Stimulated activated CD4-positive, alpha-beta T cell treated with anti-CD3 and anti-CD28 coated beads, Interleukin-1b, Interleukin-23, amount 100 ng/mL, for 24 hours (primary cell): ENCODE results near the gene HSD3B2.

ENCODE experiments used
- DNase-seq, 4 experiments: peaks; one replicate each; pipeline ENCODE4 v3.0.0-alpha.2; 2020; ENCODE audit warnings: low read depth in 4 of 4, low spot score in 1 of 4

HSD3B2 gene

GRCh38 chr1:119396982-119397381 lies 18.0 kb upstream of the HSD3B2 start:
- no peak for DNase-seq

DNA sequence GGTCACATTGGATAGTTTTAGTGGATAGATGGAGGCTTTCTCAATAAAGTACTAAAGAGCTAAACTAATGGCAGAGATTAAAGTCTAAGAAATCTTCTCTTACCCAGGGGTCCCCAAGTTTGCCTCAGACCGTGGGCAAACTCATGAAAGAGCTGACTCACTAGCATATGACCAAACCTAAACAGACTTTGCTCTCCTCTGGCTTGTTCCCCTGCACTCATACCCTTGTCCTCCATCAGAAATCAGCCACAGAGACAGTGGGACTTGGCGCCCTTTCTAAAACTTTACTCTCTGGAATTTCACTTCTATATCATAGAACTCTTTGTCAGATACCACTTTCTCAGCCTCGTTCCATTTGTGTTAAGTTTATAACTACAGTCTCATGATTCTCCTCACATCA lies 17.0 kb upstream of the HSD3B2 start:
- no peak for DNase-seq

- no peak for DNase-seq
Measured at GRCh38 chr1:119404736-119405135, 10.2 kb upstream of the HSD3B2 start.

GRCh38 chr1:119409731-119410130 lies 5.2 kb upstream of the HSD3B2 start:
- DNase-seq, result no peak

- no peak for DNase-seq
Measured at GRCh38 chr1:119410961-119411360, 4.0 kb upstream of the HSD3B2 start.

DNA sequence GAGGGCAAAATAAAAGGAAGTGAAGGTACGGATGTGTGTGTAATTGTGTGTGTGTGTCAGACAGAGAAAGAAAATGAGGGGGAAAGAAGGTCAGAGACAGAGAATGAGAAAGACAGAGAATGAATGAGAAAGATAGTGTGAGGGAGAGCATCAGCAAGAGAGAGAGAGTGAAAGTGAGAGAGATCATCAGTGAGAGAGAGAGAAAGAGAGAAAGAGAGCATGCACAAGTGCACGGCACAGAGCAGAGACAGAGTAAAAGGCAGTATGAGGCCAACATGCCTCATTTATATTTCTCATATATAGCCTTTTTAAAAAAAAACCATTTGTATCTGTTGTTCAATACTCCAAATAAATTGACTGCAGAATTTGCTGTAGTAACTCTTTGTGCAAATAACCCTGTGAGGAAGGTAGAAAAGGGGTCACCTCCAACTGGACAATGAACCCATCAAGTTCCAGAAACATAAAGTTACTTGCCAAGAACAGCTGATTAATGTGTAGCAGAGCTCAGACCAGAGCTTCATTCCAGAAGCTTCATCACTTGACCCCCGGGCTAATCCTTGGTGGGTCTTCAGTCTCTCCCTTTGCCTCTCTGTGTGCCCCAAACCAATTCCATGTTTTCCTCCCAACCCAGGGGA lies 1.2 kb downstream of the HSD3B2 start:
- DNase-seq, result no peak

DNA sequence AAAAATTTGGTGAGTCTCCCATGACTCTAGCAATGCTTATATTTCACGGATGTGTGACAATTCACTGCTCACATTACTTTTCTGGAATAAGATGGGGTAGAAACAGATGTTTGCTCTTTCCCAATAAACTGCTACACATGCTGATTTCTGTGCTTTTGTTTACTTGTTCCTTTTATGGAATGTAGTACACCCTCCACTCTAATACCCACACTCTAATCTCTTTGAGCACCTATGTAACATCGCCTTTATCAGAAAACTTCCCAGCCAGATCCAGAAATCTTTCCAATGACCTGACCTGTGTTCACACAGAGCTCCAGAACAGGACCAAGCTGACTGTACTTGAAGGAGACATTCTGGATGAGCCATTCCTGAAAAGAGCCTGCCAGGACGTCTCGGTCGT lies 4.2 kb downstream of the HSD3B2 start:
- no peak for DNase-seq

DNA sequence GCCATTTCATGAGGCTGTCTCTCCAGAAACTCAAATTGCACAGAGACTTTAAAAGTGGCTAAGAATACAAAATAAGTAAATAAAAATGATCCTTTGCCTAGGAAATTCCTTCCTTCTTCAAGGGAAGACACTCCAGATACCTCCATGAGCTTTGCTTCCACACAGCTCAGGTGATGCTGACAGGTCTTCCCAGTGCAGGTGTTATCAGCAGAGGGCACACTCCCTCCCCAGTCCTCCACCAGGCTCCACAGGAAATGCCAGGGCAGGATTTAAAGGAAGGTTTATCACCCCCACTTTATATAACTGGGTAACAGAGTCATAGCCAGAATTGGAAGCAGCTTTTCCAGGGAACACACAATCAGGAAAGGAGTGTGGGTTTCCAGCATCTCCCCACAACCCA lies 5.7 kb downstream of the HSD3B2 start:
- no peak for DNase-seq

DNA sequence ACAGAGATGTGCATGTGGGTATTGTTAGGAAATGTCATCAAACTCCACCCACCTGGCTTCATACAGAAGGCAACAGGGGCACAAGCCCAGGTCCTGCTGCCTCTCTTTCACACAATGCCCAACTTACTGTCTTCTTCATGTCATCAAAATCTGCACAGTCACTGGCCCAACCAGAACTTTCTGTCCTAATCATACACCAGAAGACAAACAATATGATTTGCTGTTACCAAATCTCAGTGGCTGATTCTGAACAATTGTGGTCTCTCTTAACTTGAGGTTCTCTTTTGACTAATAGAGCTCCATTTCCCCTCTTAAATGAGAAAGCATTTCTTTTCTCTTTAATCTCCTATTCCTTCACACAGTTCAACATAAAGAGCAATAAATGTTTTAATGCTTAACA lies 7.7 kb downstream of the HSD3B2 start:
- DNase-seq, result no peak

DNA sequence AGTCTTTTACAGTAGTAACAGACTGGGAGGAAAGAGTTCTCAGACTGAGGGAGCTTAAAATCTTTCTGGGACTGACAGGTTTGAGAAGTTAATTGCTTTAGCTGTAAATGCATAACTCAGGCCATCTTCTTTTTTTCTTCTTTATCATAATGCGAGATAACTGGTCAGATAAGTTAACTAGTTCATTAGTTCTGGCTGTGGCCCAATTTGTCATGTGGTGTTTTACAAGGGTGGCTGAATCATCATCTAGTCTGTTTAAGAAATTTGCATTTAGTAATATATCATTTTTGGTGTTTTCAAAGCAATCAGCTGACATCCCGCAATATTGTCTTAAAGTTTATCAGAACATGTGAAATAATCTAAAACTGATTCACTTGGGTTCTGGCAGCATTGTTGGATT lies 14.0 kb downstream of the HSD3B2 start:
- DNase-seq, result no peak

DNA sequence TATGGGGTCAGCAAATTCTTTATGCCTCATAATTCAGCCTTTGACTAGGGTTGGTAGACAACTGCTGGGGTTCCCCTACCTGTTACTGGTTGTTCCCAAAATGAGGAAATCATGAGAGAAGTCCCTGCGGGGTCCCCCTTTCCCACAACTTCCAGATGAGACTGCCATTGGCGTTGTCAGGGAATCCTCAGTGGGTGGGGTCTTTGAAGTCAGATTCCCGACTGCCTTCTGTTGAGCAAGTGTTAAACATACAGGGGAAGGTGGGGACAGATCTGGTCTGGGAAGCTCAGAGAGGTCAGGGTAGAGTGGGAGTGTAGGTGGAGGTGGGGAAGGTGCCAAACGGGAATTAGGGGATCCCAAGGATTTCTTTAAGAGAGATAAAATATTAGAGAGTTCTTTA lies 14.7 kb downstream of the HSD3B2 start:
- DNase-seq, result no peak

GRCh38 chr1:119430486-119430885 lies 15.5 kb downstream of the HSD3B2 start:
- DNase-seq, result no peak

GRCh38 chr1:119431836-119432235 lies 16.9 kb downstream of the HSD3B2 start:
- no peak for DNase-seq

GRCh38 chr1:119435052-119435451 lies 20.1 kb downstream of the HSD3B2 start:
- no peak for DNase-seq

DNA sequence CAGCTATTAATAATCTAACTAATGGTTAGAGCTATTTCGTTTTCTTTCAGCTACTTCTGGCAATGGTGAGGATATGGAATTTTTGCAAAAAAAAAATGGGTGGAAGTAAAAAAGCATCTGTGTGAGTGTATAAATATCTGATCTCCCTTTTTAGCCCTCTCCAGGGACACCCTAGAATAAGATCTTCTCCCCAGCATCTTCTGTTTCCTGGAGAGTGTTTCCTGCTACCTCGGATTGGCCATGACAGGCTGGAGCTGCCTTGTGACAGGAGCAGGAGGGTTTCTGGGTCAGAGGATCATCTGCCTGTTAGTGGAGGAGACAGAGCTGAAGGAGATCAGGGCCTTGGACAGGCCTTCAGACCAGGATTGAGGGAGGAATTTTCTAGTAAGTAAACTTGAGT lies 23.8 kb downstream of the HSD3B2 start:
- no peak for DNase-seq

DNA sequence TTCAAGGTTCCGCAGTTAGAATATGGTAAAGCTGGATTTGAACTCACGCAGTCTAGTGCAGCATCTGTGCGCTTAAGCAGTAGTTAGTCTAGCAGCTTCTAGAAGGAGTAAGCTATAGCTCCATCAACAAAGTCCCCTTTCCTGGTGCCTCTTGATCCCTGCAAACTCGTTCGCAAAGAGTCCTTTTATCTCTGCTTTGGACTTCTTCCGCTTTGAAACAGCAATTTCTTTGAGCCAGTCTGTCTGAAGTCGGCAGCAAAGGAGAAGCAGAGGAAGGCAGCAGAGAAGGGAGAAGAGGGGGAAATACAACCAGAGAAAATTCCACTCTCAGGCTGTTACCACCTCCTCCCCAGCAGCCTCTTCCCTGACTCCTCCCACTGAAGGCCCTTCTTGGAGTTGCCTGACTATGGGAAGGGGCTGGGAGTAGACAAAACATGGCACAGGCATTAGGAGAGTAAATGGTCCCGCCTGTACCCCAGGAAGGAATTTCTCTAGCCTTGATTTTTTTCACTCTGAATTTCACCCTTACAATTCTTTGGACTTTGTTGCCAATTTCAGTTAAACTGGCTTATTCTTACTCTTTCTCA lies 25.9 kb downstream of the HSD3B2 start:
- no peak for DNase-seq

DNA sequence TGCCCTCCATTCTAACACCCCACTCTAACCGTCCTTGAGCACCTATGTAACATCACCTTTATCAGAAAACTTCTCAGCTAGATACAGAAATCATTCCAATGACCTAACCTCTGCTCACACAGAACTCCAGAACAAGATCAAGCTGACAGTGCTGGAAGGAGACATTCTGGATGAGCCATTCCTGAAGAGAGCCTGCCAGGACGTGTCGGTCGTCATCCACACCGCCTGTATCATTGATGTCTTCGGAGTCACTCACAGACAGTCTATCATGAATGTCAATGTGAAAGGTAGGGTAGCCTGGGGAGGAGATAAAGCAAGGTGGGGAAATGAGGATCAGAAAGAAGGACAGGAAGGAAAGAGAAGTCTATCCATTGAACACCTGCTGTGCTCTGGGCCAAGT lies 27.8 kb downstream of the HSD3B2 start:
- DNase-seq, result no peak

- DNase-seq, result no peak
Measured at GRCh38 chr1:119446321-119446720, 31.4 kb downstream of the HSD3B2 start.

DNA sequence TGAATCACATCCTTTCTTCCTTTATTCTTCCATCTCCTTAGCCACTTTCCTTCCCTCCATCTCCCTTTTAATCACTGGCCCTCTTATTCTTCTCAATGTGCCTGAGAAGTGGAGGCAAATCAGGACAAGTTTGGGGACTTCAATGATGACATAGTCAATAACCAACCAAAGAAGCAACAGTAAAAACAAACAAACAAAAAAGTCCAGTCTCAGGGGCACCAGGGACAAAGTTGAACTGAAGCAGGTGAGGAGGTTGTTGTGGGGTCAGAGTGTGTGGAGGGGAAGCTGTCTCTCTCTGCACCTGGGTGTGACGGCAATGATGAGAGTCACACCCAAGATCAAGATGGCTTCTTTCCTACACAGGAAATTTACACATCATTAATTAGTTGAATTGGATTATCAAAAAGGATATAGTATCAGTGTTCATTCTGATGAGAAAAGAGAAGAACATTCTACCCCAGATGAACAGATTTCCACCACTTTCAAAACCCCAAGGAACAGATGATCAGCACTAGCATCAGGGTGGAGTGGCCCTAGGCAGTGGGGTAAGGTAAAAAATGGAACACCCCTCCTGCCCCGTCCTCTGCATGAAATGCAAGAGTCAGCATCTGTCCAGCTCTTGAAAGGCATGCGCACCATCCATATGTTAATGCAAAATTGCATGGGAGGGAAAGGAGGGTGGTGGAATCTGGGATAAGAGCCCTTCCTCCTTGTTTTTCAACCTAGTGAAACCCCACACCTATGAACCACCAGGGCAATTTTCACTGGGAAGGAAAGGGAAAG lies 32.6 kb downstream of the HSD3B2 start:
- no peak for DNase-seq

DNA sequence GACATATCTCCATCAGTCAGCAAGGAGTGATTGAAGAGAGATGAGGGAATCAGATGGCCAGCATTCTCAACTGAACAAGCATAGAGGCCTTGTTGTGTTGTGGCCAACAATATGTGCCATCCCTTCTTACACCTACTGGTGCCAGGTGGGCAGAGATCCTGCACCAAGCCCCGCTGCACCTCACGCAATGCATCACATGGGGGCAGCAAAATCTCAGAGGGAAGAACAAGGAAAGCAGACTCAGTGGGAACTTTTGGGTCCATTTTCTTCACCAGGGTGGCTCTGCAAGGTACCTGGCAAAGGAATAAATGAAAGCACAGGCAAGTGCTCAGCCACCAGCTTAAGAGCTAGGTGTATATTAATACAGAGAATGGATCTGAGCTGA lies 33.2 kb downstream of the HSD3B2 start:
- DNase-seq, result no peak

GRCh38 chr1:119449971-119450370 lies 35.0 kb downstream of the HSD3B2 start:
- no peak for DNase-seq

DNA sequence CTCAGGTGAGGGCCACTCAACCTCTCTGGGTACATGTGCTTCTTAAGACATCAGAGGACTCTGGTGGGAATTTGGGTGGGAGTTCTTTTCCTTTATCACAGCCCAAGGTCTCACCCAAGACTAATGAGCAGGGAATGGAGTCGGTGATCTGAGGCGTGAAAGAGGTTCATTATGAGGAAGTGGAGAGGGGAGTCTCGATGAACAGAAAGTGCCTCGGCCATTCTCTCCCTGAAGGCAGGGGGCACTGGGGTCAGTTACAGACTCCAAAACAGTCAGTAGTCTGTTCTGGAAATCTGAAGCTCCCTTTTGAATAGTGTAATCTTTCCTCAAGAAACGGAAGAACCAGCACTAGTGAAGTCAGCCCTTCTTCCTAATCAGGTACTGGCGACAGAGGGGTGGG lies 36.2 kb downstream of the HSD3B2 start:
- no peak for DNase-seq

DNA sequence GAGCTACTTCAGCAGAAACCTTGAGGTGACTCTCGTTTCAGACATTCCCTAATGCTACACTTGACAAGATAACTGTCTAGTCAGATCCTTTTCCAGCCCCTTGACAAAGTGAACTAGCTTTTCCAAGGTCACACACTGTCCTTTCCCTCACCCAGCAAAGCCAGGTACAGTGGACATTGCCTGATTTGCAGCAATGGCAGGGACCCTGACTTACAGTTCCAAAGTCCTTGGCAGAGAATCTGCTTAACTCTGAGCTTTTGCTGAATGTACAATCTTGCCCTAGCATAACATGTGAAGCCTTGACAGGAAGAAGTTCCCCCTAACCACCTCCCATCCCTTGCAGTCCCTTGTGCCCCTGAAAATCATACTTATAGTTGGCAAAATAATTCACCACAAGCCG lies 37.1 kb downstream of the HSD3B2 start:
- no peak for DNase-seq
